COLO668 (cell line): ENCODE data around the gene UTF1.
"Not testable (repeated sequence)": the region's sequence is repeated elsewhere in the genome, so short reads cannot be mapped to it uniquely, and the experiment has no call there.

Source experiments
- DNase-seq: peaks from one replicate; lab custom pipeline; 2025; ENCODE audit not compliant: unreplicated experiment; lab: John Stamatoyannopoulos, UW

The UTF1 gene

DNA sequence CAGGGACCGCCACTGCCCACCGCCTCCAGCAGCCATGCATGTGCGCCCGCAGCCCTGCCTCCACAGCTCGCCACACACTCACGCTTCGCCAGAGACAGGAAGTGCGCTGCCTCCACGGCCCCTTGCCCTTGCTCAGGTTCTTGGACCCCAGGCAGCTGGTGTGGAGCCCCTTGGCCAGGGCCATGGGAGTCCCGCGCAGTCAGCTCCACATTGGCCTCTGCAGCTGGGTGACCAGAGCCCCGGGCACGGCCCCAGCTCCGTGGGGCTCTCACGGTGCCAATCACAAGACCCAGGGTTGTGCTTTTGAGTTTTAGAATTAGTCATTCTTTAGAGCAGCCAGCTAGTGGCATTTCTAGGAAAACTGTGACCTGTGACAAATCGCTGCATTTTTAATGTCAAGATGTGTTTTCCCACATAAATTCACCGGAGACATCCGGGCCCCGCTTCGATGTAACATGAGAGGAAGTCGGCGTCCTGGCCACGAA, 4.3 kb upstream of the UTF1 start:
- DNase-seq: no peak

GRCh38 chr10:133226251-133226808, 3.7 kb upstream of the UTF1 start:
- no peak for DNase-seq

- DNase-seq: no peak
Observed at GRCh38 chr10:133227256-133227655, 2.8 kb upstream of the UTF1 start.

- DNase-seq: no peak
Observed at GRCh38 chr10:133229265-133230043, 563 bp upstream of the UTF1 start.

DNA sequence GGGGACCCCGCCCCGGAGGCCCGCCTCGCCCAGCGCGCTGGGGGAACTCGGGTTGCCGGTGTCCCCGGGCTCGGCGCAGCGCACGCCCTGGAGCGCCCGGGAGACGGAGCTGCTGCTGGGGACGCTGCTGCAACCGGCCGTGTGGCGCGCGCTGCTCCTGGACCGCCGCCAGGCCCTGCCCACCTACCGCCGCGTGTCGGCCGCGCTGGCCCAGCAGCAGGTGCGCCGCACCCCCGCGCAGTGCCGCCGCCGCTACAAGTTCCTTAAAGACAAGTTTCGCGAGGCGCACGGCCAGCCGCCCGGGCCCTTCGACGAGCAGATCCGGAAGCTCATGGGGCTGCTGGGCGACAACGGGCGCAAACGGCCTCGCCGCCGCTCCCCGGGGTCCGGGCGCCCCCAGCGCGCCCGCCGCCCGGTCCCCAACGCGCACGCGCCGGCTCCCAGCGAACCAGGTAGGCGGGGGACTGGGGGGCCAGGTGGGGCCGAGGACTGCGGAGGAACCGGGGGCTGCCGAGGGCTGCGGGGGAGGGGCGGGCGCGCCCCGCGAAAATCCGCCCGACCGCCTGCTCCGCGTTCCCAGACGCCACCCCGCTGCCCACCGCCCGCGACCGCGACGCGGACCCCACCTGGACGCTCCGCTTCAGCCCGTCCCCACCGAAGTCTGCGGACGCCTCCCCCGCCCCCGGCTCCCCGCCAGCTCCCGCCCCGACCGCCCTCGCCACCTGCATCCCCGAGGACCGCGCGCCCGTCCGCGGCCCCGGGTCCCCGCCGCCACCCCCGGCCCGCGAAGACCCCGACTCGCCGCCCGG, 574 bp downstream of the UTF1 start:
- peak; percentile 22 for DNase-seq

- peak; percentile 4 for DNase-seq
Observed at GRCh38 chr10:133231244-133231945, 1.4 kb downstream of the UTF1 start.

GRCh38 chr10:133231946-133232574, 2.0 kb downstream of the UTF1 start:
- DNase-seq: no peak

GRCh38 chr10:133234796-133235195, 4.8 kb downstream of the UTF1 start:
- DNase-seq: not testable (repeated sequence)

- no peak for DNase-seq
Observed at GRCh38 chr10:133235265-133235855, 5.3 kb downstream of the UTF1 start.

DNA sequence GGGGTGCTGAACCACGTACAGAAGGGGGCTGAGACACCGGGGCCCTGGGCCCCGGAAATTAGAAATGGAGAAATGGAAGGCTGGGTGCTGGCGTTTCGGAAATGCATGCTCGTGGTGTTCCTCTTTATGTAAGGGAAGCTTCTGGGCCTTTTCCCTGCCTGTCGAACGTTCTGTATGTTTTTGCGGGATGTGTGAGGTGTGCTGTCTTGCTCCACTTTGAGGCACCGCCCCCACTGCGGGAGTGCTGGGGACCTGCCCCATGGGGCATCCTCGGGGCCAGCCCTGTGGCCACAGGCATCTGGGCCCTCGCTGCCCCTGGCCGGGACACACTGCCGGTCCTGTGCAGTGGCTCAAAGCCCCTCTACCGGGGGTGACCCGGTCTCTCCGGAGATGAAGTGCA, 5.9 kb downstream of the UTF1 start:
- DNase-seq: no peak

DNA sequence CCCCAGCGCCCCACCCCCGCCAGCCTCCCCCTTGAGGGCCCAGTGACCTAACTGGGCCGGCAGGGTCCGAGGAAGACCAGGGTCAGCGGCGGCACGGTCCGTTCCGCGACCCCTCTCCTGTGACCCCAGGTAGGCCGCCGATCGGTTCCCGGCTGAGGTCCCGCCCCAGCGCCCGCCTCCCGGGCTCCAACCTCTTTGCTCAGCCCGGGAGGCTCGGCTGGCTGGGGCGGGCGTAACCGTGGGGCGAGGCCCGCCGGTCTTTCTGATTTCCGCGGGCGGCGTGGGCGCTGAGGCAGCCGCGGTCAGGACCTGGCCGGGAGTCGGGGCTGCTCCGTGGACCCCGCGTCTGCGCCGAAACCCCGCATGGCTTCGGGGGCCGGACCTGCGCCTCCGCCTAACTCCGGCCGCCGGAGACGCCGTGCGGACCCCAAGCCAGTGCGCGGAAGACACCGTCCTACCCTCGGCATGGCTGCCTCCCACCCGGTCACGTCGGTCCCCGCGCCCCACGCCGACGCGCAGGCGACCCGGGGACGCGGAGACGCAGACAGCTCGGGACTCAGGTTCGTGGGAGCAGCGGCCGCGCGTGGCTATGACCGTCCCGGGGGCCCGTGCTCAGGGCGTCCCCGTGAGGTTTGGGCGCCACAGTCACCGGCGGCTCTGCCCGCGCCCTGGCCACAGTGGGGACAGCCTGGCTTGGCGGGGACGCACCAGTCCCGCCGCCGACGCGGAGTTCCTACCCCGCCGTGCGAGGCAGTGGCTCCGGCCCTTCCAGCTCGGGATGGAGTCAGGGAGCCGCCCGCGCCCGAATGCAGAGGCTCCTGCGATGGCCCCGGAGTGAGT, 6.6 kb downstream of the UTF1 start:
- DNase-seq: no peak

DNA sequence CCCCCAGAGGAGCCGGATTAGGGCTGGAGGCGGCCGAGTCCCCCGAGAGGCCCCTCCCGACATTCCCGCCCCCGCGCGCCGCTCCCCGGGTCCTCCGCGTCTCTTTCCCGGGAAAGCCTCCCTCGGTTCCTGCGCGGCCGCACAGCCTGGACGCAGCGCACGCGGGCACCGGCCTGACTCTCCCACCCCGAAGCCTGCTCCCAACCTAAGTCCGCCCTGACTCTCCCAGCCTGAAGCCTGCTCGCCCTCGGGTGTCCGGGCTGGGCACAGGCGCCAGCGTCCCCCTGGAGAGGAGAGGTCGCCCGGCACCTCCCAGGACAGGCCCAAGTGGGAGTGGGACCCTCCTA, 7.2 kb downstream of the UTF1 start:
- DNase-seq: no peak

- DNase-seq: no peak
Observed at GRCh38 chr10:133237588-133238465, 7.8 kb downstream of the UTF1 start, which contains the start of gene VENTX. TSS of gene VENTX (plus strand) at chr10:133237855. CDS start at chr10:133237915, 60 bp downstream.

GRCh38 chr10:133238466-133238804, 8.4 kb downstream of the UTF1 start:
- DNase-seq: no peak

DNA sequence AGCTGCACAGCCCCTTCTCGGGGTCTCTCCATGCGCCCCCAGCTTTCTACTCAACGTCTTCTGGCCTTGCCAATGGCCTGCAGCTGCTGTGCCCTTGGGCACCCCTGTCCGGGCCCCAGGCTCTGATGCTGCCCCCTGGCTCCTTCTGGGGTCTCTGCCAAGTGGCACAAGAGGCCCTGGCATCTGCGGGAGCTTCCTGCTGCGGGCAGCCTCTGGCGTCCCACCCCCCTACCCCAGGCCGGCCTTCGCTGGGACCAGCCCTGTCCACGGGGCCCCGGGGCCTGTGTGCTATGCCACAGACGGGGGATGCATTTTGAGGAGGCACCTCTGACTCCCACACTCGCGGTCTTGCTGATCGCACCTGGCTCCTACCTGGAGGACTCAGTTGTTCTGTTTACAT, 10.0 kb downstream of the UTF1 start:
- DNase-seq: no peak

DNA sequence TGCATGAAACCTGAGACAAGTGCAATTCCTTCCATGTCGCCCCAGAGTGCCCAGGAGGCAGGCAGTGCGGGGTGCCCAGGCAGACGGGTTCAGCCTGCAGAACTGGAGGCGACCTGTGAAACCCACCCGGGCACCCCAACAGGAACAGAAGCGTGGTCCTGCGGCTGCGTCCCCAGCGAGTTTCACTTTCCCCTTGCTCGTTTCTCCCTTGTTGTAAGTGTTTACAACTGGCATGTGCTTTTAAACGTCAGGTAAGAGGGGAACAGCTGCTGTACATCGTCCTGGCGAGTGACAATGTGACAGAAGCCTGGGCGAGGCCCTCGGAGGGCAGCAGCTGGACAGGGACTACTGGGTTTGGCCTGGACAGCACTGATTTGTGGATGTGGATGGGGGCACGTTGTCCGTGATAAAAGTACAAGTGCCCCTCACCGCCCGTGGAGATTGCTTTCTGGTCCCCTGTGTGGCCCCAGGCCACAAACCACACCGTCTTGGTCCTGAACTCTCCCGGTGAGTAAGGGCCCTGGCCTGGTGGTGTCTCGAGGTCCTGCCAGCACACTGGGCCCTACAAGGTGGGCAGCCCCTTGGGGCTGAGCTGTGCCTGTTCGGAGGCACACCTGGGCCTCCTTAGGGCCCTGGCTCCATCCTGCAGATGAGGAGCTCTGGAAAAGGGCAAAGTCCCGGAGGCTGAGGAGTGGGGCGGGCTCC, 11.6 kb downstream of the UTF1 start:
- peak; percentile 1 for DNase-seq

DNA sequence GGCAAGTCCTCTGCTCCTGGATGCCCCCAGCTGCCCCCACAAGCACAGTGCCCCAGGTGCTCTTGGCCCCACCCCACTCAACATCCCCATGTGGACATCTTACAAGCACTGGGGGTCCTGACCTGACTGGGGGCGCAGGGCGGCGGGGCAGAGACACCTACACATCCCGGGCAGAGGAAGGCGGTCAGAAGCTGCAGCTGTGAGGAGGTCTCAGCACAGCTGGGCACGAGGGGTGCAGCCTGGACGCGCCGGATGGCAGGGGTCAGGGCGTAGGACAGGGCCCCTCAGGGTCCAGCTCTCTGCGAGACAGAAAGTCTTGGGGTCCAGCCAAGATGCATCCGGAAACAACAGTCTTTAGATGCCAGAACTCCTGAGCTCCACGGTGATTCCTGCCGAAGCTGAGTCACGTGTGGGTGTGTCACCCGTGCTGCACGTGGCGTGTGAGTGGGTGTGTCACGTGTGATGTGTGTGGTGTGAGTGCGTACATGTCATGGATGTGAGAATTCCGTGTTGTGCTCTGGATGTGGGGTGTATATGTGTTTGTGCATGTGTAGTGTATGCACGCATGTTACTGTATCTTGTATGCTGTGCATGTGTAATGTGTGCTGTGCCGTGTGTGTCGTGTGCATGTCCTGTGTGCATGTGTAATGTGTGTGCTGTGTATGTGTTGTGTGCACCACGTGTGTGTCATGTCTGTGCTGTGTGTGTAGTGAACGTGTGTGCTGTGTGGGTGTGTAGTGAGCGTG, 12.8 kb downstream of the UTF1 start:
- no peak for DNase-seq
